ENCODE measurements around the gene FUT4.
"Not testable (repeated sequence)": the region's sequence is repeated elsewhere in the genome, so short reads cannot be mapped to it uniquely, and the experiment has no call there.

FUT4 gene

DNA sequence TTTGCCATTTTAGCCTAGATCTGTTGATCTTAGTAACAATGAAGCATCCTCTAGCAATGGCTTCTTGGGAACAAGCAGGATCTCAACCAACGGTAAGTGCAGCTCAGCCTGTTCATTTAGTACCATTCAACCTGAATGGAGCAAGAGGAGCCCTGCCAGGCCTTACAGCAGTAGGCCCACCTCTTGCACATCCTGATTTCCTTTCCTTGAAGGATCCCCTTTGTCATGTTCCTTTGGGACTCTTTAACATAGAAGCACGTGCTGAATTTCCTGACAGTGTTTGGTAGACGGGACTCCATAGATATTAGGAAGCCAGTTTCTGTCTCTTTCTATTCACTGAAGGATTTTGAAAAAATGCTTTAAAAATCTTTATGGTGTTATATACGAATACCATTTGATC is 25.0 kb downstream of the FUT4 start:
- DNase-seq = no peak

DNA sequence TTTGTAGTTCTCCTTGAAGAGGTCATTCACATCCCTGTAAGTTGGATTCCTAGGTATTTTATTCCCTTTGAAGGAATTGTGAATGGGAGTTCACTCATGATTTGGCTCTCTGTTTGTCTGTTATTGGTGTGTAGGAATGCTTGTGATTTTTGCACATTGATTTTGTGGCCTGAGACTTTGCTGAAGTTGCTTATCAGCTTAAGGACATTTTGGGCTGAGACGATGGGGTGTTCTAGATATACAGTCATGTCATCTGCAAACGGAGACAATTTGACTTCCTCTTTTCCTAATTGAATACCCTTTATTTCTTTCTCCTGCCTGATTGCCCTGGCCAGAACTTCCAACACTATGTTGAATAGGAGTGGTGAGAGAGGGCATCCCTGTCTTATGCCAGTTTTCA is 29.3 kb downstream of the FUT4 start:
- not testable (repeated sequence) for DNase-seq

DNA sequence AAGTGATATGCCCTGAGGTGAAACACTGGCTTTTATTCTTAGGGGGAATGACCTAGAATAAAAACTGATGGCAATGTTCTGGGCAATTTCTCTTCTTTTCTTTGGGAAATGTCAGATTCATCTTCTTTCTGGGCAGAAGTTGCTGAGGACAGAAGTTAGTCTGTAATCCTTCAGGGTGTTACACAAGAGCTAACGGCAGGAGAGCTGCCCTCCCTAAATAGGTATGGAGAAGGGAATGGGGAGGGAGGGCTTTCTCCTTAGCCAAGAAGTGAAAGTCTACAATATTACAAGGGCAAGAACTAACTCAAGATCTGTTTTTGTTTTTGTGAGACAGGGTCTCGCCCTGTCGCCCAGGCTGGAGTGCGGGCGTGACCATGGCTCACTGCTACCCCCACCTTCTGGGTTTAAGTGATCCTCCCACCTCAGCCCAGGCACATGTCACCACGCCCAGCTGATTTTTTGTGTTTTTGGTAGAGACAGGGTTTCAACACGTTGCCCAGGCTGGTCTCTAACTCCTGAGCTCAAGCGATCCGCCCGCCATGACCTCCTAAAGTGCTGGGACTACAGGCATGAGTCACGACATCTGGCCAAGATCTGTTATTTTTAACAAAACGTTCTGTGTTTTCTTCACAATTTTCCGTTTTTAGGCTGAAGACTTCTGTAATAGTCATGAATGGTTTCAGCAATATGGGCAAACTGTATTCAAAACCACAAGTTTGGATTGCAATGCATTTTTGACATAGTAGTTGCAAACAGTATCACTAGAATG is 30.7 kb downstream of the FUT4 start:
- no peak for DNase-seq

DNA sequence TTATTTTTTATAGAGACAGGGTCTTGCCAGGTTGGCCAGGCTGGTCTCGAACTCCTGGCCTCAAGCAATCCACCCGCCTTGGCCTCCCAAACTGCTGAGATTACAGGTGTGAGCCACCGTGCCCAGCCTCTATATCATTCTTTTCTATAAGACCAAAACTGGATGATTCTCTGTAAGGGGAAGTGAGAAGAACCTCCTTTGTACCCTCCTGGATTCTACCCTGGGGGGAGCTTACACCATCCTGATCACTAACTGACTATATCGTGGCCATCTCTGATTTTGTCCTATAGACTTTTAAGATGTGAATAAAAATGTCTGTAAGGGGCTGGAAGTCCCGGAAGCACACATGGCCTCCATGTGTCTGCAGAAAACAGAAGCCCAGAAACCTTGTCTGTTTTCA is 32.6 kb downstream of the FUT4 start:
- no peak for DNase-seq

DNA sequence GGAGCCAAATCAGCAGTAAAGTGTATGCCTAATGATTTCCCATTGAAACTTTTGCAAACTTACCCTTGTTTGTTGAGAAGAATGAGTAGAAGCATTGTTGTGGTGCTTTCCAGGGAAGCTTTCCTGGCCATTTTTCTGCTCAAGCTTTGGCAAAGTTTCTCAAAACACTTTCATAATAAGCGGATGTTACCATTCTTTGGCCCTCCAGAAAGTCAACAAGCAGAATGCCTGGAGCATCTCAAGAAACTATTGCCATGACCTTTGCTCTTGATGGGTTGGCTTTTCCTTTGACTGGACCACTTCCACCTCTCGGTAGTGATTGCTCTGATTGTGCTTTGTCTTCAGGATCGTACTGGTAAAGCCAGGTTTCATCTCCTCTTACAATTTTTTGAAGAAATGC is 34.1 kb downstream of the FUT4 start:
- DNase-seq = no peak

DNA sequence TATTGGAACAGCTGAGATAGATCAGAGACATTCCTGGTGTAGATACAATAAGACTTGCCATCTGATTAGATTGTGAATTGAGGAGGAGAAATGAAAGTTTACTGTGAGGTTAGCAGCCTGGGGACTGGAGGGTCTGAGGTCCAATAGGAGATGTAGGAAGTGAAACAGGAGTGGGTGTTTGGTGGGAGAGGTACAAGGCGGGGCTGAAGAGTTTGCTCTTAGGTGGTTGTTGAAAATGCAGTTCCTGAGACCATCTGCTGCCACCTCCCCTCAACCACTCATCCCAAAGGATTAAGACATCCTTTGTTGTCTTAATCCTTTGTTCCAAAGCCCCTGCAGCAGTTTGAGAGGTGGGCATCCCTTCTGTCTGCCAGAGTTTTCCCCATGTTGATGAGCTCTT is 38.2 kb downstream of the FUT4 start:
- peak; percentile 92 for DNase-seq

DNA sequence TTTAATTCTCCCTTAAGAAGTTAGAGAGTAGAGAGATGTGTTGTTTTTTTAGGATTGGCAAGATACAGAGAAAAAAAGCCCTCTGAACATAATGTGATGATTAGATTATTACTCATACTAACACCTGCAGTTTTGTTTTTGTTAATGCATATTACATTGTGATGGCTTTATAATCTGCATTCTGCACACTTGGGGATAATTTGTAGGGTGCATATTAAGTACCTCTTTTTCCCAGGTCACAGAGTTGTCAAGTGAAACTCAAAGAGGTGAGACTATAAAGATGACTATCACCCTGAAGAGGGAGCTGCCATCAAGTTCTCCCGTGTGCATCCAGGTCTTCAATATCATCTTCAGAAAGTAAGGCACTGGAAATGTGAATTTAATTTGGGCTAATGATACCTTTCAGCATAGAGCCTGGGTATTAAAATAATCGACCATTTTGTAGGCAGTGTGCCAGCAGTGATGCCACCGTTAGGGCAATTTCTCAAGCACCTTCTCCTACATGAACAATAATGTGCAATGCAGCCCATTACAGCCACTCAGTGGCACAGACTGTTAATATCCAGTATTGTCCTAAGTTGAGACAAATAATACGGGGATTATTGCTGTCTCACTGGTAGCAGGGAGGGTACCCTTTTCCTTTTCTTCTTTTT is 39.6 kb downstream of the FUT4 start:
- peak; percentile 5 for DNase-seq

DNA sequence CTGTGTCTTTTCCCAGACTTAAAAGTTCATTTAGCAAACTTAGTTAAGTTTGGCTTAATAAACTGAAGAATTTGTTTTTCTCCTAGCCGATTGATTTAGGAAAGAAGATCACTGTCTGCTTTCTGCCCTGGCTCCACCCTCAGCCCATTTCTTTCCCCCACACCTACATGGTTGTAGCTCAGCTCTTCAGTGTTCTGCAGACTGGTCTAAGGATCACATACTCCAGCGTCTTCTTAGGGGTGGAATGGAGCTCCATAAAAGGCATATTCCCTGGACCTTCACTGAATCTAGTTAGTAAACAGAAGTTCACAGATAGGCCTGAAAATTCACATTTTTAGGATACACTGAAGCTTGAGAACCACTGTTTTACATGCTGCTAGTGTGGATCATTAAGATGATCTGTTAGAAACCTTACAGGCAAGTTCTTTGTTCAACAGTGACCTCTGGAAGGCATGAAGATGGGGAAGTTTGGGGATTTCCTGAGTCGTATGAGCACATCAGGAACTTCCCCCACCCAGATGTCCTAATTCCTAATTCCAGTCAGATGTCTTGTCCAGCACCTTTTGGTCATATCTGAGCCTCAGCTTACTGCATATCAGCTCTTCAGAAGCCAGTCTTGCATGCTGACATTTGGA is 40.3 kb downstream of the FUT4 start:
- no peak for DNase-seq

DNA sequence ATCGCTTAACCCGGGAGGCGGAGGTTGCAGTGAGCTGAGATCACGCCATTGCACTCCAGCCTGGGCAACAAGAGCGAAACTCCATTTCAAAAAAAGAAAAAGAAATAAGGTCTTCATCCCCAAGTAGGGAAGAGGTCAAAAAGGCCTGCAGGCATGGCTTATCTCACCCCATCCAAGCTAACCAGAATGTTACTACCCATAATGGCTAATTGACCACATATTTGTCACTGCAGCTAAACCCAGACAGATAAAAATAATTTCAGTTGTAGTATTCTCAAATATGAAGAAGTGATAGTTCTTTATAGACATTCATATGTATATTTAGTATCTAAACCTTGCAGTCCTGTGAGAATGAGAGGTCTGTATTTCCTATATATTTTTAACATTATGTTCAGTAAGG is 41.3 kb downstream of the FUT4 start:
- no peak for DNase-seq

DNA sequence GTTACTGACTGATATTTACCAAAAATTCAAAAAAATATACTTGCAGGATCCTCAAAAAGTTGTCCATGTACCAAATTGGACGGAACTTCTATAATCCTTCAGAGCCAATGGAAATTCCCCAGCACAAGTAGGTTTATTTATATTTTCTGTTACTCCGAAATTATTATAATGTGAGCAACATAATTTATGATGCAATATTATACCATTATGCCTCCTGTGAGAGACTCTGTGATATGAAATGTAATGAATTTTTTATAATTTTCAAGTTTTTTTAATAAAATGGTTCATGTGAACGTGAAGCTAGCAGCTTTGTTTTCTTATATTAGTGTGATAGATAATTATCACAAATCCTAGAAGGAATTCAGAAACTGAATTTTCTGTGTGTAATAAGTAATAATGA is 41.7 kb downstream of the FUT4 start:
- no peak for DNase-seq

DNA sequence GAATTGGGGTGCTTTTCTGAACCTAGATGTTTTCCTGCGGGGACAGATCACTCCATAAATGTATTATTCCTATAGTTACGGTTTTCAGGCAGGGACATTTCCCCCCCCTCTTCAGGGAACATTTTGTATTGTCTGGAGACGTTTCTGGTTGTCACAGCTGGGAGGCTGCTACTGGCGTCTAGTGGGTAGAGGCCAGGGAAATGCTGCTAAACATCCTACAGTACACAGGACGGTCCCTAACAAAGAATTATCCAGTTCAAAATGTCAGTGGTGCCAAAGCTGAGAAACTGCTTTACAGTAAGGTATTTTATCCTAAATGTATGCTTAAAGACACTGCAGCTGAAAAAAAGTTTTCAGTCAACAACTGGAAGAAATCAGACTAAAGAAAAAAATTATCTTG is 42.8 kb downstream of the FUT4 start:
- DNase-seq = peak; percentile 13

DNA sequence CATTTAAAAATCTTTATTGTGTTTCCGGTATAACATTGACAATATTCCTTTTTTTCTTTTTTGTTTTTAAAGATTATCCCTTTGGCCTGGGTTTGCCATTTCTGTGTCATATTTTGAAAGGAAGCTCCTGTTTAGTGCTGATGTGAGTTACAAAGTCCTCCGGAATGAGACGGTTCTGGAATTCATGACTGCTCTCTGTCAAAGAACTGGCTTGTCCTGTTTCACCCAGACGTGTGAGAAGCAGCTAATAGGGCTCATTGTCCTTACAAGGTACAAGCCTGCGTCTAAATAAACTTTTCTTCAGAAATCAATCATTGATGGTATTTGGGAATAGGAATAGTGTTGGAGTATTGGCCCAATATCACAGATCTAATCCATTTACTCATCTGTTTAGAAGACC is 43.3 kb downstream of the FUT4 start:
- no peak for DNase-seq

DNA sequence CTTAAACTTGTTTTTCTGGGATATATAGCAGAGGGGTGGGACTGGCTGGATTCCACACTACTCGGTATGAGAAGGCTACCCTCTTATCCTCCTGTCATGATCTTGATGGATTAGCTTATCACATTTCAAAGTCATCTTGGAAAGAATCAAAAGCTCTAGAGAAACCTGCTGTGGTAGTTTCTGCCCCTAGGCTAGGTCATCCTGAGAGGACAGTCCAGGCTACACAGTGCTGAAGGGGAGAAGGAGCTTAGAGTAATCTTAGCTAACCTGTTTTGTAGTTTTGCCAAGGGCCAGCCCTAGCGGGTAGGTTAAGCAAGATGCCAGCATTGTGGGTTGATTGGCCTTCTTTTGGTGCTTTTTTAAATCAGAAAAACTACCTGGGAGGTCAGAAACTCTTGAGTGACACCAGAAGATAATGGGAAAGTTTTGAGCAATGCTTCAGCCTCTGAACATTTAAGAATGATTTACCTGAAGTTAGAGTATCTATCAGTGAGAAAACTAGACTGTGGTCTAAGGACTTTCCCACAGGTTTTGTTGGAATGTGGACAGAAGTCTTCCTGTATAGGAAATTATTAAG is 44.7 kb downstream of the FUT4 start:
- peak; percentile 63 for DNase-seq

DNA sequence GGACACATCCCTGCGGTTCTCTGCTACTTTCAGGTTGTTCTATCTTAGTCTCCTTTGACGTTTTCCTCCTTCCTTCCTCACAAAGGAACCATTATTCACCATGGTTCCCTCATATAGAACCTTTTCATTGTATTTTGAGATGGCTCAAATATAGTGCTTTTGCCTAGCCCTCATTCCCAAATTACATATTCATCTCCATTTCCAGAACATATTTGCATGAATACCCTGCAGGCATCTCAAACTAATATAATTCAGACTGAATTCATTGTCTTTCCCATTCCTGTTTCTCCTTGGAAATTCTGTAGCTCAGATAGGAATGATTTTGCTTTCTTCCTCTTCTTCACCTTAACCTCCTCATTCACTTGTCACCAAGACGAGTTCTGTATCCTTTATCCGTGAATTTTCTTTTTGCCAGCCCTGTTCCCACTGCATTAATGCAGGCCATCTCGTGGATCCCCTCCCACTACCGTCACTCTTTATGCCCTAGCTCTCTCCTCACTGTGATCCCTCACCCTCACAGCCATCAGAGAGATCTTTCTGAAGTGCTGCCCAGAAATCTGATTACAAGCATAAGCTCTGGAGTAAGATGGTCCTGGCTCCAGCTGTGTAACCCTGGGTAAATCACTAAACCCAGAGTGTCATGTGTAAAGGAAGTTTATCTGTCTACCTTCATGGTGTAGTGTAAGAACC is 46.8 kb downstream of the FUT4 start:
- peak; percentile 81 for DNase-seq

DNA sequence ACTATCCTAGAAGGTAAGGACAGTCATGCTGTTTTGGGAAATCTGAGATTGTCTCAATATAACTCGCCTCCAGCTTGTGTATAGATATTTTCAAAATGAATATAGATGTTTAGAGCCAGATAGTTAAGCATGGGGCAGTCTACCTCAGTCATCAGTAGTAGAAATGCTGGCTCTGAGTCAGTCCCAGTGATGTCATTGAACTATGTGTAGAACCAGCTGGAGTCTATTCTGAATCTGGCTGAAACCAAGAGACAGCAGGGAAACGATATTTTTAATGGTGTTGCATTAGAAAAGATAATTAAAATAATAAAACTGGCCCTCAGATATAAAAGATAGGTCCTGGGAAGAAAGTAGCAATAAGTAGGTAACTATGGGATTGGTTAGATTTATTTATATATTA is 49.3 kb downstream of the FUT4 start:
- DNase-seq = no peak

DNA sequence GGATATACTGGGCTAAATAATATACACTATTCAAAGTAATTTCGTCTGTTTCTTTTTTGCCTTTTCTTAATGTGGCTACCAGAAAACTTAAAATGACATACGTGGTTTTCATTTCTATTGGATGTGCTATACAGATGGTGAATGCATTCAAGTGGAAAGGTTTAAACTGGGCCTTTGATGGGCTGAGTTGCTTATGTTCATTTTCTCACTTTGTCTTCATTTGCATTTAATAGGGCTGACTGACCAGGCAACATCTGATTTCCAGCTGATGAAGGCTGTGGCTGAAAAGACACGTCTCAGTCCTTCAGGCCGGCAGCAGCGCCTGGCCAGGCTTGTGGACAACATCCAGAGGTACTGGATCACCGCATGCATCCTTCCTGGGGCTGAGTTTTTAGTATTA is 51.4 kb downstream of the FUT4 start:
- no peak for DNase-seq

DNA sequence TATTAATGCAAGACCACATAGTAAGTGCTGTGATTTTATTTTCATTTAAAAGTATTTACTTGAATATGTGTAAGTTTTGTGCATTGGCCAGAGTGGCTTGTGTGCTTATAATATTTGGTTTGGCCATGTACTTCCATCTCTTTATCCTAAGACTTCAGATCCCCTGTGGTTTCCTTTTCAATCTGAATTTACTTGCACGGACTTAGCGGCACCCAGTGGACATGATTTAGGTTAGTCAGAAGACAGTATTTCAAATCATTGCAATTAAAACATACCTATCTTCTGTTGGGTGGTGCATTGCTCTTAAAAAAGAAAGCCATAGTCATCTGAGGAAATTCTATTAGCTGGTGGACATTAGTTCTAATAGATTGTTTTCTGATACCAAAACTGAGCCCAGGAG is 54.2 kb downstream of the FUT4 start:
- no peak for DNase-seq
